ENCODE results near the gene NUDT1. TPM values are rescaled to one million over a fixed set of nuclear protein-coding genes. Genes with fewer than 3 reads are reported as not detected.

The NUDT1 gene
- total RNA-seq, 2 donors from 2014 or later: 56.0 to 84.7 TPM

- Histone ChIP-seq H3K4me3 (ENCODE audit: low read length) (no peak overlapping the region), H3K36me3 (ENCODE audit: control insufficient read depth, insufficient read depth, low read length) (peaks cover 68% of the 10 kb centered on the region), H3K4me1 (ENCODE audit: control insufficient read depth, insufficient read depth, low read length) (no peaks in the 10 kb centered on the region), H3K27me3 (ENCODE audit: control insufficient read depth, insufficient read depth, low read length, poor library complexity, severe bottlenecking) (no peaks in the 10 kb centered on the region), H3K9ac (ENCODE audit: extremely low read depth, low read length, poor library complexity, severe bottlenecking) (no peak overlapping the region), H3K9me3 (ENCODE audit: control insufficient read depth, low read length) (no peaks in the 10 kb centered on the region), H3K27ac (ENCODE audit: low read depth, low read length) (no peak overlapping the region)
- peaks cover 74% of the 10 kb centered on the region for H3K36me3 Mint-ChIP-seq (ENCODE audit: low read depth)
- DNase-seq: no peak
- H3K27ac Mint-ChIP-seq: no peak overlapping the region
- H3K4me1 Mint-ChIP-seq: peaks cover 5% of the 10 kb centered on the region
- H3K27me3 Mint-ChIP-seq (ENCODE audit: insufficient read depth): no peaks in the 10 kb centered on the region
- WGBS, 2 experiments (ENCODE audit: insufficient coverage in 1 of 2, insufficient read length in 1 of 2): 91 to 92% methylated on average over 12 to 19 of the region's 19 CpGs
- no peaks in the 10 kb centered on the region for H3K9me3 Mint-ChIP-seq
- H3K4me3 Mint-ChIP-seq: no peak overlapping the region
- TF ChIP-seq CTCF (conservative IDR thresholded peaks at IDR 0.05): no peak
Measured at GRCh38 chr7:2217716-2218443, 24.1 kb upstream of the NUDT1 start.

DNA sequence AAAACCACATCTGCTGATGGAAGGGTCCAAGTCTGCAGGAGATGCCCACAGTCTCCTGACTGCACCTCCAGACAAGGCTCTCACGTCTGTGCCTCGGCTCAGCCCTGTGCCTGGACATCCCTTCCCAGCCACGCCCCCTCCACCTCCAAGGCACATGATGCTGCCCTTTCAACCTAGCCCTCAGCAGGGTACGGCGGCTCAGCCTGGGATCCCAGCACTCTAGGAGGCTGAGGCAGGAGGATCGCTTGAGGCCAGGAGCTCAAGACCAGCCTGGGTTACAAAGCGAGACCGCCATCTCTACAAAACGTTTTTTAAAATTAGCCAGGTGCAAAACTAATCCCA is 23.6 kb upstream of the NUDT1 start:
- H3K4me1 Mint-ChIP-seq: peaks cover 5% of the 10 kb centered on the region

GRCh38 chr7:2219136-2219535 is 22.9 kb upstream of the NUDT1 start:
- H3K4me1 Mint-ChIP-seq: peaks cover 5% of the 10 kb centered on the region
- Histone ChIP-seq H3K4me3 (ENCODE audit: low read length) (no peak overlapping the region), H3K4me1 (ENCODE audit: control insufficient read depth, insufficient read depth, low read length) (no peaks in the 10 kb centered on the region), H3K27me3 (ENCODE audit: control insufficient read depth, insufficient read depth, low read length, poor library complexity, severe bottlenecking) (no peaks in the 10 kb centered on the region), H3K27ac (ENCODE audit: low read depth, low read length) (no peak overlapping the region), H3K9me3 (ENCODE audit: control insufficient read depth, low read length) (no peaks in the 10 kb centered on the region), H3K9ac (ENCODE audit: extremely low read depth, low read length, poor library complexity, severe bottlenecking) (no peak overlapping the region), H3K36me3 (ENCODE audit: control insufficient read depth, insufficient read depth, low read length) (peaks cover 58% of the 10 kb centered on the region)
- no peaks in the 10 kb centered on the region for H3K9me3 Mint-ChIP-seq
- WGBS, 2 experiments (ENCODE audit: insufficient coverage in 1 of 2, insufficient read length in 1 of 2): 95 to 97% methylated on average over 14 to 15 of the region's 15 CpGs
- peaks cover 67% of the 10 kb centered on the region for H3K36me3 Mint-ChIP-seq (ENCODE audit: low read depth)
- H3K27me3 Mint-ChIP-seq (ENCODE audit: insufficient read depth): no peaks in the 10 kb centered on the region
- no peak for DNase-seq
- H3K27ac Mint-ChIP-seq: no peak overlapping the region
- no peak overlapping the region for H3K4me3 Mint-ChIP-seq
- no peak for TF ChIP-seq CTCF (conservative IDR thresholded peaks at IDR 0.05)

More for the DNA sequence above, 23.6 kb upstream of the NUDT1 start:
- Histone ChIP-seq H3K4me3 (ENCODE audit: low read length) (no peak overlapping the region), H3K36me3 (ENCODE audit: control insufficient read depth, insufficient read depth, low read length) (peaks cover 65% of the 10 kb centered on the region), H3K27me3 (ENCODE audit: control insufficient read depth, insufficient read depth, low read length, poor library complexity, severe bottlenecking) (no peaks in the 10 kb centered on the region), H3K9ac (ENCODE audit: extremely low read depth, low read length, poor library complexity, severe bottlenecking) (no peak overlapping the region), H3K4me1 (ENCODE audit: control insufficient read depth, insufficient read depth, low read length) (no peaks in the 10 kb centered on the region), H3K9me3 (ENCODE audit: control insufficient read depth, low read length) (no peaks in the 10 kb centered on the region), H3K27ac (ENCODE audit: low read depth, low read length) (no peak overlapping the region)
- Mint-ChIP-seq H3K9me3 (no peaks in the 10 kb centered on the region), H3K36me3 (ENCODE audit: low read depth) (peaks cover 72% of the 10 kb centered on the region), H3K27ac (no peak overlapping the region), H3K27me3 (ENCODE audit: insufficient read depth) (no peaks in the 10 kb centered on the region), H3K4me3 (no peak overlapping the region)
- no peak for TF ChIP-seq CTCF (conservative IDR thresholded peaks at IDR 0.05)
- 88 to 94% methylated on average over 6 to 9 of the region's 9 CpGs for WGBS, 2 experiments (ENCODE audit: insufficient coverage in 1 of 2, insufficient read length in 1 of 2)
- no peak for DNase-seq

Measured in endodermal cell (in vitro differentiated cells).